Ovary (tissue), 9 donors: ENCODE measurements around the gene DNAJC24. TPM values are rescaled to one million over a fixed set of nuclear protein-coding genes. Genes with fewer than 3 reads are reported as not detected.

Experiments
- DNase-seq, 5 donors: peaks; one replicate each; pipeline ENCODE4 v3.0.0-alpha.2; 2019 to 2020
- H3K27ac ChIP-seq, 2 donors: fragments of 200-600 bp; one replicate each; pipeline versions ENCODE4 v1.5.1 to v1.8.0; 2019 to 2022
- H3K27me3 ChIP-seq: fragments of 200-600 bp; one replicate; pipeline ENCODE4 v1.8.0; 2022
- H3K36me3 ChIP-seq: fragments of 200-600 bp; sonication (generic); one replicate; pipeline ENCODE4 v1.5.1; 2019
- H3K4me1 ChIP-seq: one replicate; pipeline ENCODE4 v1.8.1; 2013; ENCODE audit warnings: mild to moderate bottlenecking, moderate library complexity; ENCODE audit not compliant: insufficient read depth
- H3K4me3 ChIP-seq: fragments of 200-600 bp; sonication (generic); one replicate; pipeline ENCODE4 v1.5.1; 2017
- H3K9me3 ChIP-seq, 2 donors: fragments of 200-600 bp in 1 of 2; sonication (generic) in 1 of 2; one replicate each; pipeline versions ENCODE4 v1.5.1 to v1.8.1; 2013 to 2019; ENCODE audit warnings: mild to moderate bottlenecking in 1 of 2, moderate library complexity in 1 of 2
- EP300 ChIP-seq: sonication (generic); formaldehyde crosslinking; IDR thresholded peaks from one replicate; pipeline ENCODE4 v1.6.1; 2017; ENCODE audit warnings: antibody characterized with exemption
- POLR2A ChIP-seq: fragments of 450-650 bp; IDR thresholded peaks from one replicate; pipeline ENCODE4 v1.6.1; 2017; ENCODE audit warnings: antibody characterized with exemption, mild to moderate bottlenecking, moderate library complexity
- WGBS, 3 donors: extraction: QIAGEN DNeasy Blood & Tissue Kit in 1 of 3; methylation state at CpG; one replicate each; pipeline versions ENCODE4 v1.1.5 to v1.1.7; 2013 to 2017; 5-methylcytosine and 5-hydroxymethylcytosine counted together
- intact Hi-C, 4 donors: fragments of 100-400 bp; cut with DNase I; formaldehyde crosslinking; loops; one replicate each; pipeline versions ENCODE4 v1.11.0 to v1.15.1; 2022 to 2023
- polyA plus RNA-seq, 2 donors: library from polyadenylated mRNA; stranded (reverse); fragments of 200-250 nt in 1 of 2; fragments of 350-450 nt in 1 of 2; fragmentation: Illumina TruSeq in 1 of 2; extraction: RNeasy Lipid Tissue Mini Kit (QIAGEN cat#74804) in 1 of 2; gene quantifications; one replicate each; pipeline ENCODE4 v1.2.3, GENCODE V29; 2013 to 2014
- total RNA-seq, 7 donors: library from RNA; depleted of rRNA in 2 of 7; stranded (reverse); fragments of >200 nt in 2 of 7; fragmentation: NEBNext Ultra II Directional in 3 of 7; extraction: Animal tissue kit (Norgen Biotek cat#: 25700) in 3 of 7; gene quantifications; one replicate each; pipeline versions ENCODE4 v1.1.0 to v1.2.4, GENCODE V29; 2016 to 2023
- TF ChIP-seq, protein P1 (sequence below), 3 donors: fragments of 450-650 bp in 2 of 3; fragments of 200-600 bp in 1 of 3; IDR thresholded peaks; one replicate each; pipeline versions ENCODE4 v1.5.1 to v1.8.0; 2016 to 2022; ENCODE audit warnings: antibody characterized with exemption in 3 of 3, mild to moderate bottlenecking in 1 of 3
- donor health status: DM: no; HTN: no; CAD: no; lungs with moderate emphysema.
- donor health status: DM: no; HTN: no; CAD: no.
- donor health status: Bipolar disorder and iron deficiency.
- donor health status: DM: yes; HTN: yes; CAD: no.
- donor health status: DM: no; HTN: no; CAD: no.
- donor health status: DM: yes; HTN: yes; CAD: no.

DNAJC24 gene
- total and polyA plus RNA-seq, 9 donors: 5.3 to 15.2 (median 10.9) TPM

DNA sequence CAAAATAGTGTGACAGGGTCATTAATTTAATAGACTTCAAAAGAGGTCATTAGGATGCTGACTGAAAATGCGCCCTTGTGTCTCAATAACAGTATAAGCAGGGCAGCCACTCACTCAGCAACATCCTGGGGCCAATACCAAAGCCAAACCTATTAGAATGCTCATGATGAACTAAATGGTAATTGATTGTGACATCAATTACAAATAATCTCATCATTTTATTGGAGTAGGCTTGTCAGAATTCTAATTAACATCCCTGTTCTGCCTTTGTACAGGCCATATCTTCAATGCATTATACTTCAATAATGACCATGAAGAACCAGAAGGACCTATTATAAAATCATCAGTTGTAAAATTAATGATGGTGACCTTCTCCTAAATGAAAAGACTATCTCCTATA lies 64.2 kb downstream of the DNAJC24 start:
- intact Hi-C loops: no loop called here

DNA sequence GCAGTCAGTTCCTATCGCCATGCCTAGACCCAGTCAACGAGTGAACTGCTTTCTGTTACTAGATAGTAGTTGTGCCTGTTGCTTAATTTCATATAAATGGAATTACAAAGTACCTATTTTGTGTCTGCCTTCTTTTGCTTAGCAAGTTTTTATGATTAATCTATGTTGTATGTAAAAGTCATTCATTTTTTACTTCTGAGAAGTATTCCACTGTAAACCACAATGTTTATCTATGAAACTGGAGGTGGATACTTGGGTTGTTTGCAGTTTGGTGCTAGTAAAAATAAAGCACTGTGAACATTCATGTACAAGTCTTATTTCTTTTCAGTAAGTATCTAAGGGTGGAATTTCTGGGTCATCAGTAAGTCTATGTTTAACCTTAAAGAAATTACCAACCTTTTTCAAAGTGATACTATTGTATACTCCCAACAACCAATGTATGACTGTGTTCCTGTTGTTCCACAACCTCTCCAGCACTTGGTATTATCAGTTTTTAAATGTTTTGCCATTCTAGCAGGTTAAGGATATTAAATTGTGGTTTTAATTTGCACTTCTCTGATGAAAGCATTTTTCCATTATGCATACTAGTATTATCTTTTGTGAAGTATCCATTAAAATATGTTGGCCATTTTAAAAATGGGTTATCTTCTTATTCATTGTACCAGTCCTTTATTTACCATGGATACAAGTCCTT lies 68.2 kb downstream of the DNAJC24 start:
- no peak overlapping the region for H3K27ac ChIP-seq
- 94 to 97% (median 94%) methylated on average over 2 of the region's 2 CpGs for WGBS, 3 donors

More for the DNA sequence above, 64.2 kb downstream of the DNAJC24 start:
- WGBS, 3 donors: 98 to 100% (median 99%) methylated on average over 1 of the region's 1 CpG
- Histone ChIP-seq H3K27me3 (no peaks in the 10 kb centered on the region), H3K27ac (no peak overlapping the region), H3K4me1 (no peaks in the 10 kb centered on the region), H3K4me3 (no peak overlapping the region), H3K9me3 (no peaks in the 10 kb centered on the region), H3K36me3 (no peaks in the 10 kb centered on the region)
- no peak for TF ChIP-seq EP300
- TF ChIP-seq POLR2A: no peak
- TF ChIP-seq, protein P1, sequence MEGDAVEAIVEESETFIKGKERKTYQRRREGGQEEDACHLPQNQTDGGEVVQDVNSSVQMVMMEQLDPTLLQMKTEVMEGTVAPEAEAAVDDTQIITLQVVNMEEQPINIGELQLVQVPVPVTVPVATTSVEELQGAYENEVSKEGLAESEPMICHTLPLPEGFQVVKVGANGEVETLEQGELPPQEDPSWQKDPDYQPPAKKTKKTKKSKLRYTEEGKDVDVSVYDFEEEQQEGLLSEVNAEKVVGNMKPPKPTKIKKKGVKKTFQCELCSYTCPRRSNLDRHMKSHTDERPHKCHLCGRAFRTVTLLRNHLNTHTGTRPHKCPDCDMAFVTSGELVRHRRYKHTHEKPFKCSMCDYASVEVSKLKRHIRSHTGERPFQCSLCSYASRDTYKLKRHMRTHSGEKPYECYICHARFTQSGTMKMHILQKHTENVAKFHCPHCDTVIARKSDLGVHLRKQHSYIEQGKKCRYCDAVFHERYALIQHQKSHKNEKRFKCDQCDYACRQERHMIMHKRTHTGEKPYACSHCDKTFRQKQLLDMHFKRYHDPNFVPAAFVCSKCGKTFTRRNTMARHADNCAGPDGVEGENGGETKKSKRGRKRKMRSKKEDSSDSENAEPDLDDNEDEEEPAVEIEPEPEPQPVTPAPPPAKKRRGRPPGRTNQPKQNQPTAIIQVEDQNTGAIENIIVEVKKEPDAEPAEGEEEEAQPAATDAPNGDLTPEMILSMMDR (IDR thresholded peaks at IDR 0.05): no peak
- DNase-seq: no peak

DNA sequence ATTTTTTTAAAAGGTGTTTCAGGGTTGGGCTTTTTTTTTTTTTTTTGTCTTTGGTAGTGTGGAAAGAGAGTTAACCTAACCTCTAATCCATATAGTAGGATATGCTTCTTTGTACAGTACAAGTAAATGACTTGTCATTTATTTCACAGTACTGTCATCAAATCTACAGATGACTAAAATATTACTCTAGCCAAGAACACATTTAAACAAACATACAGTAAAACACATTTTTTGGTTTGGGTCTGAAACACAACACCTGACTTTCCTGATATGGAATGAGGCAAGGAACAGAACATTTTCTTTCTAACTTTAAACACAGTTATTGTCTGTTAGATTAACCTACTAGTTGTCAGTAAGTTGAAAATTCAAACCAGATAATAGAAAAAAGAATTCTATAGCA lies 71.6 kb downstream of the DNAJC24 start:
- DNase-seq: no peak
- H3K27ac ChIP-seq: no peak overlapping the region
- H3K9me3 ChIP-seq: no peaks in the 10 kb centered on the region
- TF ChIP-seq, protein P1 (IDR thresholded peaks at IDR 0.05): no peak
- no peaks in the 10 kb centered on the region for H3K4me1 ChIP-seq
- no peaks in the 10 kb centered on the region for H3K36me3 ChIP-seq
- no peaks in the 10 kb centered on the region for H3K27me3 ChIP-seq
- no peak overlapping the region for H3K4me3 ChIP-seq
- intact Hi-C loops: no loop called here

More for the DNA sequence above, 68.2 kb downstream of the DNAJC24 start:
- Histone ChIP-seq H3K9me3 (no peaks in the 10 kb centered on the region), H3K4me3 (no peak overlapping the region), H3K4me1 (no peaks in the 10 kb centered on the region), H3K36me3 (no peaks in the 10 kb centered on the region), H3K27me3 (no peaks in the 10 kb centered on the region)
- TF ChIP-seq POLR2A (no peak), EP300 (no peak)
- TF ChIP-seq, protein P1 (IDR thresholded peaks at IDR 0.05): no peak
- DNase-seq: no peak
- intact Hi-C loops: no loop called here

DNA sequence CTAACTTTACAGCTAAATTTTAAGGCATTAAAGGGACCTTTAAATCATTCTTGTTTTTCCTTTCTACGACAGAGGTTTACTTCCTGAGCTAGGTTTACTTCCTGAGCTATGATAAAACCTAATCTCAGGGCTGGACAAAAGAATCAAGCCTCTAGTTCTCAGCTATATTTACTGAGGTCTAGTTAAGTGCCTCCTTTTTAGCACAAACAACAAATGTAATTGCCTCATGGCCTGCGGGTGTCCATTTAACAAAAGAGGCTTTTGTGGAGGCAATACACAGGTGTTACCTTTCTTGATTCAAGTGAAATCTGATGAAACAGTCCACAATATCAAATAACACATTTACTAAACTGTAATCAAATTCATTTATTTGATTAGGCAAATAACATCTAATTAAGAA lies 72.4 kb downstream of the DNAJC24 start:
- intact Hi-C loops: no loop called here
- Histone ChIP-seq H3K36me3 (no peaks in the 10 kb centered on the region), H3K27ac (no peak overlapping the region), H3K4me1 (no peaks in the 10 kb centered on the region), H3K27me3 (no peaks in the 10 kb centered on the region), H3K9me3 (no peaks in the 10 kb centered on the region), H3K4me3 (no peak overlapping the region)
- no peak for TF ChIP-seq POLR2A
- no peak for TF ChIP-seq EP300
- TF ChIP-seq, protein P1 (IDR thresholded peaks at IDR 0.05): no peak
- 47 to 56% (median 51%) methylated on average over 2 of the region's 2 CpGs for WGBS, 3 donors
- no peak for DNase-seq
